Myocyte (in vitro differentiated cells): ENCODE measurements around the gene ZBED4. TPM values are rescaled to one million over a fixed set of nuclear protein-coding genes. Genes with fewer than 3 reads are reported as not detected.
"Not testable (repeated sequence)": the region's sequence is repeated elsewhere in the genome, so short reads cannot be mapped to it uniquely, and the experiment has no call there.

ENCODE experiments used
- DNase-seq: peaks from one replicate; pipeline ENCODE4 v3.0.0-alpha.2; 2012; ENCODE audit warnings: low read depth
- polyA plus RNA-seq: library from polyadenylated mRNA; unstranded; fragments of >200 nt; gene quantifications from one replicate; pipeline ENCODE4 v1.2.1, GENCODE V29; 2012; ENCODE audit warnings: missing spikeins
- total RNA-seq: library from RNA; depleted of rRNA; stranded (reverse); fragments of >200 nt; gene quantifications from 2 replicates; pipeline ENCODE4 v1.2.3, GENCODE V29; 2014

The ZBED4 gene
- 13.1 and 15.3 TPM in 2 replicates for total RNA-seq
- polyA plus RNA-seq: 7.8 TPM

GRCh38 chr22:49852898-49853894 lies at the start of gene ZBED4:
Gene ZBED4 (plus strand): TSS chr22:49853844. CDS start chr22:49883663, 29,819 bp downstream.
- DNase-seq: peak; percentile 98

- DNase-seq: no peak
These were observed 46.5 kb upstream of the ZBED4 start for GRCh38 chr22:49807129-49807528.

- DNase-seq: no peak
These were observed 45.6 kb upstream of the ZBED4 start for GRCh38 chr22:49807780-49808708.

- DNase-seq: no peak
These were observed 43.2 kb upstream of the ZBED4 start for GRCh38 chr22:49810363-49811019.

- no peak for DNase-seq
These were observed 42.4 kb upstream of the ZBED4 start for GRCh38 chr22:49811020-49811791.

GRCh38 chr22:49812838-49813237 lies 40.8 kb upstream of the ZBED4 start:
- DNase-seq: peak; percentile 40

- DNase-seq: no peak
These were observed 39.4 kb upstream of the ZBED4 start for GRCh38 chr22:49814164-49814686.

GRCh38 chr22:49814856-49815255 lies 38.8 kb upstream of the ZBED4 start:
- DNase-seq: no peak

GRCh38 chr22:49815641-49816091 lies 38.0 kb upstream of the ZBED4 start:
- DNase-seq: no peak

GRCh38 chr22:49817359-49817758 lies 36.3 kb upstream of the ZBED4 start:
- DNase-seq: no peak

- DNase-seq: no peak
These were observed 32.7 kb upstream of the ZBED4 start for GRCh38 chr22:49820984-49821383.

- not testable (repeated sequence) for DNase-seq
These were observed 31.9 kb upstream of the ZBED4 start for GRCh38 chr22:49821741-49822140.

GRCh38 chr22:49823289-49824045 lies 30.2 kb upstream of the ZBED4 start:
- no peak for DNase-seq

- DNase-seq: no peak
These were observed 29.3 kb upstream of the ZBED4 start for GRCh38 chr22:49824185-49824925.

GRCh38 chr22:49824936-49825335 lies 28.7 kb upstream of the ZBED4 start:
- no peak for DNase-seq

GRCh38 chr22:49825436-49825835 lies 28.2 kb upstream of the ZBED4 start:
- peak; percentile 21 for DNase-seq

GRCh38 chr22:49825944-49826602 lies 27.6 kb upstream of the ZBED4 start:
- peak; percentile 38 for DNase-seq
